Ovary (tissue), 9 donors: ENCODE measurements around the gene HECW1. TPM values are rescaled to one million over a fixed set of nuclear protein-coding genes. Genes with fewer than 3 reads are reported as not detected.

Source experiments
- DNase-seq, 5 donors: peaks; one replicate each; pipeline ENCODE4 v3.0.0-alpha.2; 2019 to 2020
- H3K27ac ChIP-seq, 2 donors: fragments of 200-600 bp; one replicate each; pipeline versions ENCODE4 v1.5.1 to v1.8.0; 2019 to 2022
- H3K27me3 ChIP-seq: fragments of 200-600 bp; one replicate; pipeline ENCODE4 v1.8.0; 2022
- H3K36me3 ChIP-seq: fragments of 200-600 bp; sonication (generic); one replicate; pipeline ENCODE4 v1.5.1; 2019
- H3K4me1 ChIP-seq: one replicate; pipeline ENCODE4 v1.8.1; 2013; ENCODE audit warnings: mild to moderate bottlenecking, moderate library complexity; ENCODE audit not compliant: insufficient read depth
- H3K4me3 ChIP-seq: fragments of 200-600 bp; sonication (generic); one replicate; pipeline ENCODE4 v1.5.1; 2017
- H3K9me3 ChIP-seq, 2 donors: fragments of 200-600 bp in 1 of 2; sonication (generic) in 1 of 2; one replicate each; pipeline versions ENCODE4 v1.5.1 to v1.8.1; 2013 to 2019; ENCODE audit warnings: mild to moderate bottlenecking in 1 of 2, moderate library complexity in 1 of 2
- CTCF ChIP-seq, 3 donors: fragments of 450-650 bp in 2 of 3; fragments of 200-600 bp in 1 of 3; IDR thresholded peaks; one replicate each; pipeline versions ENCODE4 v1.5.1 to v1.8.0; 2016 to 2022; ENCODE audit warnings: antibody characterized with exemption in 3 of 3, mild to moderate bottlenecking in 1 of 3
- EP300 ChIP-seq: sonication (generic); formaldehyde crosslinking; IDR thresholded peaks from one replicate; pipeline ENCODE4 v1.6.1; 2017; ENCODE audit warnings: antibody characterized with exemption
- POLR2A ChIP-seq: fragments of 450-650 bp; IDR thresholded peaks from one replicate; pipeline ENCODE4 v1.6.1; 2017; ENCODE audit warnings: antibody characterized with exemption, mild to moderate bottlenecking, moderate library complexity
- WGBS, 3 donors: extraction: QIAGEN DNeasy Blood & Tissue Kit in 1 of 3; methylation state at CpG; one replicate each; pipeline versions ENCODE4 v1.1.5 to v1.1.7; 2013 to 2017; 5-methylcytosine and 5-hydroxymethylcytosine counted together
- intact Hi-C, 4 donors: fragments of 100-400 bp; cut with DNase I; formaldehyde crosslinking; loops; one replicate each; pipeline versions ENCODE4 v1.11.0 to v1.15.1; 2022 to 2023
- polyA plus RNA-seq, 2 donors: library from polyadenylated mRNA; stranded (reverse); fragments of 200-250 nt in 1 of 2; fragments of 350-450 nt in 1 of 2; fragmentation: Illumina TruSeq in 1 of 2; extraction: RNeasy Lipid Tissue Mini Kit (QIAGEN cat#74804) in 1 of 2; gene quantifications; one replicate each; pipeline ENCODE4 v1.2.3, GENCODE V29; 2013 to 2014
- total RNA-seq, 7 donors: library from RNA; depleted of rRNA in 2 of 7; stranded (reverse); fragments of >200 nt in 2 of 7; fragmentation: NEBNext Ultra II Directional in 3 of 7; extraction: Animal tissue kit (Norgen Biotek cat#: 25700) in 3 of 7; gene quantifications; one replicate each; pipeline versions ENCODE4 v1.1.0 to v1.2.4, GENCODE V29; 2016 to 2023
- donor health status: DM: no; HTN: no; CAD: no; lungs with moderate emphysema.
- donor health status: DM: no; HTN: no; CAD: no.
- donor health status: Bipolar disorder and iron deficiency.
- donor health status: DM: yes; HTN: yes; CAD: no.
- donor health status: DM: no; HTN: no; CAD: no.
- donor health status: DM: yes; HTN: yes; CAD: no.

HECW1 gene
- total and polyA plus RNA-seq, 9 donors = 0.31 to 6.4 (median 1.8) TPM; not detected in 1

DNA sequence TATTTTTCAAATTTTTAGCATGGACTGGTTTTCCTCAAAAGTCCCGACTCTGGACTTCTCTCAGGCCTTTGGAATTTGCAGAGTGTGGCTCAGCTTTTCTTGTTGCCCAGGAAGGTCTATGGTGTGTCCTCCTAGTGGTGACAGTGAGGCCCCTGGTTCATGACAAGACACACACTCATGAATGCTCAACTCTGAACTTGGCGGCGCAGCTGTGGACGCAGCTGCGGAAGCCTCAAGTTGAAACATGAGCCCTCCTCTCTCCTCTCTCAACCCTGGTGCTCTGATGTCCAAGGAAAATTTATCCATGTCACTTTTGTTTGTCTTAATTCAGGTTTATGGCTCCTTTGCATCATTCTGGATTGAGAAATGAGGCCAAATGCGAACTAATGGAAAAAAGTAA lies 183.9 kb downstream of the HECW1 start:
- WGBS, 3 donors = 91 to 93% (median 92%) methylated on average over 6 of the region's 6 CpGs
- Histone ChIP-seq H3K4me3 (no peak overlapping the region), H3K4me1 (peaks cover 3% of the 10 kb centered on the region), H3K9me3 (no peaks in the 10 kb centered on the region), H3K36me3 (no peaks in the 10 kb centered on the region), H3K27ac (no peak overlapping the region), H3K27me3 (no peaks in the 10 kb centered on the region)
- TF ChIP-seq CTCF (IDR thresholded peaks at IDR 0.05) (no peak), EP300 (no peak), POLR2A (no peak)
- intact Hi-C loops = no loop called here
- DNase-seq = no peak

DNA sequence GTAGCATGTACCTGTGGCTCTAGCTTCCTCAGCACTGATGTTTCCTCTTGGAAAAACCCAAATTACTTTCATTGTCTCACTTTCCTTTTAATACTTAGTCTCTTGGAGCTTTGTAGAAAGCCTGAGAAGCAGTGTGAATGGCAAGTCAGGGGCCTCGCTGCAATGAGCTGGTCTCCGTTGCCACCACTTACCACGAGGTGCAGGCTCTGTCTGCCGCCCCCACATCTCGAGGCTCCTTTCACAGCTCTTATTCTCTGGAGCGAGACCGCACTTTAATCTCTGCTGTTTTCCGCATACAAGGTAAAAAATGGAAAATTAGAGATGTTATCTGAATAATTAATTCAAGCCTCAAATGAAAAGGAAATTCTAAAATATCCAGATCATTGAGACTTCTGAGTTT lies 186.2 kb downstream of the HECW1 start:
- intact Hi-C loops = no loop called here
- H3K9me3 ChIP-seq = no peaks in the 10 kb centered on the region
- TF ChIP-seq CTCF (IDR thresholded peaks at IDR 0.05) (no peak), POLR2A (no peak), EP300 (no peak)
- H3K27me3 ChIP-seq = no peaks in the 10 kb centered on the region
- H3K36me3 ChIP-seq = no peaks in the 10 kb centered on the region
- no peak overlapping the region for H3K4me3 ChIP-seq
- peaks cover 6% of the 10 kb centered on the region for H3K4me1 ChIP-seq
- 77 to 91% (median 82%) methylated on average over 8 of the region's 8 CpGs for WGBS, 3 donors
- H3K27ac ChIP-seq = no peak overlapping the region
- DNase-seq = no peak

DNA sequence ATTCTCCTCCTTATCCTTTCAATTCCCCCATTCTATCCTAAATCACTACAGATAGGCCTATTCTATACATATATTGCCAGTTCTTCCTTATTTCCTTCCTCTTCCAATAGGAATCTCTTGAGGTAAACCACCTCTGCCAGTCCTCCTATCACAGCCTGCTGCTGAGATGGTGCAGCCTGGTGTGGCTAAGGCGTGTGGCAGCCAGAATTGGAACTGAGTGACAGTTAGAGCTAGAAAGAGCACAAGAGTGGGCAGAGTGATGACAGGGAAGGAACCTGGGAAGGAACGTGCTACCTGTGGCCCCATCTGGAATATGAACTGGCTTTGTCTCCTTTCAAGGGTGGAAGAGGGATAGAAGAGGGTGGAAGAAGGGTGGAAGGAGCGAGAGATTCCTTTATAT lies 187.7 kb downstream of the HECW1 start:
- intact Hi-C loops = no loop called here
- TF ChIP-seq POLR2A = no peak
- TF ChIP-seq EP300 = no peak
- TF ChIP-seq CTCF (IDR thresholded peaks at IDR 0.05) = no peak
- H3K36me3 ChIP-seq = no peaks in the 10 kb centered on the region
- H3K4me1 ChIP-seq = peaks cover 7% of the 10 kb centered on the region
- no peaks in the 10 kb centered on the region for H3K9me3 ChIP-seq
- no peak for DNase-seq
- H3K27ac ChIP-seq = no peak overlapping the region
- no peak overlapping the region for H3K4me3 ChIP-seq
- 89 to 92% (median 90%) methylated on average over 3 of the region's 3 CpGs for WGBS, 3 donors
- H3K27me3 ChIP-seq = no peaks in the 10 kb centered on the region

- Histone ChIP-seq H3K4me1 (peaks cover 7% of the 10 kb centered on the region), H3K4me3 (no peak overlapping the region), H3K9me3 (no peaks in the 10 kb centered on the region), H3K27me3 (no peaks in the 10 kb centered on the region), H3K36me3 (no peaks in the 10 kb centered on the region), H3K27ac (no peak overlapping the region)
- DNase-seq = peak in 1 of 5 donors; percentile 28
- intact Hi-C loops = no loop called here
- WGBS, 3 donors = 57 to 76% (median 67%) methylated on average over 10 of the region's 10 CpGs
- no peak for TF ChIP-seq POLR2A
- TF ChIP-seq CTCF (IDR thresholded peaks at IDR 0.05) = no peak
- no peak for TF ChIP-seq EP300
Measured at GRCh38 chr7:43302211-43302711, 189.8 kb downstream of the HECW1 start.
